PFSK-1 (cell line): ENCODE measurements around the gene SARDH.

Experiments used
- FOXP2 ChIP-seq: optimal IDR thresholded peaks from 2 replicates; pipeline ENCODE3; 2011; ENCODE audit warnings: borderline replicate concordance, control low read depth, inconsistent platforms; ENCODE audit not compliant: insufficient read depth; ENCODE audit errors: extremely low read length, extremely low read depth
- POLR2AphosphoS5 ChIP-seq: IDR thresholded peaks from 2 replicates; pipeline ENCODE4 v1.6.1; 2012; ENCODE audit warnings: low read depth, mild to moderate bottlenecking, control low read depth, low read length, moderate library complexity
- REST ChIP-seq, 2 experiments: IDR thresholded peaks; 2 replicates each; pipeline versions ENCODE4 v1.6.1 to v1.8.0; 2011 to 2012; ENCODE audit warnings: low read depth in 2 of 2, low read length in 2 of 2, control low read depth in 1 of 2, inconsistent platforms in 1 of 2, mild to moderate bottlenecking in 1 of 2, moderate library complexity in 1 of 2; ENCODE audit not compliant: insufficient read depth in 1 of 2
- SIN3A ChIP-seq: IDR thresholded peaks from 2 replicates; pipeline ENCODE4 v1.6.1; 2012; ENCODE audit warnings: mild to moderate bottlenecking, low read length, moderate library complexity, borderline replicate concordance; ENCODE audit not compliant: insufficient read depth
- TAF1 ChIP-seq: IDR thresholded peaks from 2 replicates; pipeline ENCODE4 v1.6.1; 2012; ENCODE audit warnings: low read length, control low read depth, borderline replicate concordance; ENCODE audit not compliant: insufficient read depth

Gene SARDH

GRCh38 chr9:133696071-133696472 is 42.1 kb downstream of the SARDH start:
- TF ChIP-seq REST (IDR thresholded peaks at IDR 0.05; ENCODE audit: insufficient read depth in 1 of 2, low read depth in 2 of 2, low read length in 2 of 2) = no peak
- no peak for TF ChIP-seq TAF1
- no peak for TF ChIP-seq FOXP2
- TF ChIP-seq POLR2AphosphoS5 = no peak
- TF ChIP-seq SIN3A = no peak

GRCh38 chr9:133694686-133695085 is 43.5 kb downstream of the SARDH start:
- TF ChIP-seq FOXP2 (no peak), REST (IDR thresholded peaks at IDR 0.05; ENCODE audit: insufficient read depth in 1 of 2, low read depth in 2 of 2, low read length in 2 of 2) (no peak), SIN3A (no peak), POLR2AphosphoS5 (no peak), TAF1 (no peak)

- TF ChIP-seq SIN3A (no peak), FOXP2 (no peak)
Measured at GRCh38 chr9:133693703-133694529, 44.2 kb downstream of the SARDH start.

- TF ChIP-seq POLR2AphosphoS5 = no peak
Measured at GRCh38 chr9:133693116-133693515, 45.0 kb downstream of the SARDH start.

GRCh38 chr9:133692364-133692985 is 45.7 kb downstream of the SARDH start:
- no peak for TF ChIP-seq POLR2AphosphoS5
- TF ChIP-seq FOXP2 = no peak
- TF ChIP-seq REST (IDR thresholded peaks at IDR 0.05; ENCODE audit: insufficient read depth in 1 of 2, low read depth in 2 of 2, low read length in 2 of 2) = no peak
- no peak for TF ChIP-seq TAF1
- no peak for TF ChIP-seq SIN3A

GRCh38 chr9:133691626-133692363 is 46.4 kb downstream of the SARDH start:
- no peak for TF ChIP-seq REST (IDR thresholded peaks at IDR 0.05; ENCODE audit: insufficient read depth in 1 of 2, low read depth in 2 of 2, low read length in 2 of 2)
- TF ChIP-seq FOXP2 = no peak
- TF ChIP-seq SIN3A = no peak
- TF ChIP-seq POLR2AphosphoS5 = no peak
- TF ChIP-seq TAF1 = no peak
